Measurements from ENCODE around the gene ABCA4.

ABCA4 gene

GRCh38 chr1:94058766-94059165 is 62.2 kb downstream of the ABCA4 start:
- H3K4me3 ChIP-seq (ENCODE audit: low read length): no peak overlapping the region
- no peak for DNase-seq (ENCODE audit: low read depth)
- TF ChIP-seq CTCF (conservative IDR thresholded peaks at IDR 0.05; ENCODE audit: low read depth, low read length): no peak

GRCh38 chr1:94056996-94057395 is 64.0 kb downstream of the ABCA4 start:
- H3K4me3 ChIP-seq (ENCODE audit: low read length): no peak overlapping the region
- no peak for TF ChIP-seq CTCF (conservative IDR thresholded peaks at IDR 0.05; ENCODE audit: low read depth, low read length)
- DNase-seq (ENCODE audit: low read depth): no peak

- no peak for TF ChIP-seq CTCF (conservative IDR thresholded peaks at IDR 0.05; ENCODE audit: low read depth, low read length)
- no peak overlapping the region for H3K4me3 ChIP-seq (ENCODE audit: low read length)
- DNase-seq (ENCODE audit: low read depth): no peak
Observed at GRCh38 chr1:94056171-94056570, 64.8 kb downstream of the ABCA4 start.

GRCh38 chr1:94055459-94056122 is 65.4 kb downstream of the ABCA4 start:
- TF ChIP-seq CTCF (conservative IDR thresholded peaks at IDR 0.05; ENCODE audit: low read depth, low read length): no peak
- DNase-seq (ENCODE audit: low read depth): no peak
- no peak overlapping the region for H3K4me3 ChIP-seq (ENCODE audit: low read length)

GRCh38 chr1:94050675-94051074 is 70.3 kb downstream of the ABCA4 start:
- no peak for DNase-seq (ENCODE audit: low read depth)
- no peak overlapping the region for H3K4me3 ChIP-seq (ENCODE audit: low read length)
- no peak for TF ChIP-seq CTCF (conservative IDR thresholded peaks at IDR 0.05; ENCODE audit: low read depth, low read length)

- TF ChIP-seq CTCF (conservative IDR thresholded peaks at IDR 0.05; ENCODE audit: low read depth, low read length): no peak
- H3K4me3 ChIP-seq (ENCODE audit: low read length): no peak overlapping the region
- no peak for DNase-seq (ENCODE audit: low read depth)
Observed at GRCh38 chr1:94050254-94050653, 70.7 kb downstream of the ABCA4 start.

GRCh38 chr1:94049791-94050190 is 71.2 kb downstream of the ABCA4 start:
- DNase-seq (ENCODE audit: low read depth): no peak
- H3K4me3 ChIP-seq (ENCODE audit: low read length): no peak overlapping the region
- TF ChIP-seq CTCF (conservative IDR thresholded peaks at IDR 0.05; ENCODE audit: low read depth, low read length): no peak

All from retinal pigment epithelial cell (primary cell).